ENCODE results near the gene SPINK8. TPM values are rescaled to one million over a fixed set of nuclear protein-coding genes. Genes with fewer than 3 reads are reported as not detected.

Gene SPINK8
- total RNA-seq, 1 experiment from 2014 or later = not detected

GRCh38 chr3:48258530-48258929 lies 74.9 kb downstream of the SPINK8 start:
- H3K9me3 ChIP-seq (ENCODE audit: control insufficient read depth in 1 of 2, insufficient read depth in 1 of 2, low read depth in 1 of 2, low read length in 2 of 2) = no peaks in the 10 kb centered on the region
- no peaks in the 10 kb centered on the region for H3K27me3 ChIP-seq (ENCODE audit: insufficient read depth, low read length)
- TF ChIP-seq ZBTB33 (IDR thresholded peaks at IDR 0.05; ENCODE audit: extremely low read depth, insufficient replicate concordance, low read length) (no peak), EZH2phosphoT487 (IDR thresholded peaks at IDR 0.05; ENCODE audit: borderline replicate concordance) (no peak)
- ChIA-PET CTCF (no interaction called here), RAD21 (ENCODE audit: low non-redundant PET in 1 of 2, low total read pairs in 2 of 2, uncharacterized antibody in 2 of 2, unreplicated experiment in 2 of 2) (no interaction called here), POLR2A (no interaction called here)
- no peaks in the 10 kb centered on the region; the same call in 1 of the 2 replicates for H4K20me1 ChIP-seq (ENCODE audit: insufficient read depth)
- H3K9me2 ChIP-seq (ENCODE audit: insufficient read depth) = no peaks in the 10 kb centered on the region
- H3K4me3 ChIP-seq (replicated peaks in 1 of 2; ENCODE audit: low read depth in 1 of 2, low read length in 2 of 2) = no peak overlapping the region
- no peaks in the 10 kb centered on the region for H3K4me1 ChIP-seq (ENCODE audit: control insufficient read depth in 1 of 2, insufficient read depth in 2 of 2, low read length in 2 of 2)
- DNase-seq (ENCODE audit: low read depth, low spot score) = no peak
- H3K9ac ChIP-seq (ENCODE audit: low read length) = no peak overlapping the region
- H2AFZ ChIP-seq (ENCODE audit: low read depth, low read length, poor library complexity, severe bottlenecking) = no peak overlapping the region
- peaks cover 40% of the 10 kb centered on the region for H3K79me2 ChIP-seq (ENCODE audit: insufficient read depth, low read length)
- H3K4me2 ChIP-seq (ENCODE audit: low read length) = no peak overlapping the region
- ATAC-seq = no peak
- H3K36me3 ChIP-seq (ENCODE audit: control insufficient read depth in 1 of 2, insufficient read depth in 2 of 2, low read length in 2 of 2) = peaks cover 8 to 13% of the 10 kb centered on the region in 2 experiments
- intact Hi-C loops (cut with micrococcal nuclease) = no loop called here
- no peak overlapping the region for H3K27ac ChIP-seq (ENCODE audit: low read depth, low read length)
- BruUV-seq (replicated peaks) = no TSS peak

MicroRNAs encoded within 50 kb of the gene (microRNA counts, 767-probe panel; counts per million panel counts)
- microRNA hsa-miR-2115-5p = not detected

Small RNA genes within 50 kb of the gene (microRNA-seq; reads per million reads assigned to microRNA genes)
- 1.2 reads per million for gene MIR2115 (ENCODE audit: borderline number of aligned reads)

Other genes with a start within 250 kb of the SPINK8 start
- 19.6 TPM for gene CDC25A, start 145.2 kb downstream of the SPINK8 start, total RNA-seq (2021; ENCODE audit: unreplicated experiment)
- not detected for gene CAMP, start 110.2 kb downstream of the SPINK8 start, total RNA-seq (2021; ENCODE audit: unreplicated experiment)
- 15.7 TPM for gene ZNF589, start 92.6 kb downstream of the SPINK8 start, total RNA-seq (2021; ENCODE audit: unreplicated experiment)
- 21.2 TPM for gene NME6, start 32.3 kb downstream of the SPINK8 start, total RNA-seq (2021; ENCODE audit: unreplicated experiment)
- gene FBXW12, start 38.6 kb upstream of the SPINK8 start, total RNA-seq (2021; ENCODE audit: unreplicated experiment) = not detected
- gene PLXNB1, start 96.4 kb upstream of the SPINK8 start, total RNA-seq (2021; ENCODE audit: unreplicated experiment) = 35.6 TPM
- gene CCDC51, start 106.5 kb upstream of the SPINK8 start, total RNA-seq (2021; ENCODE audit: unreplicated experiment) = 29.3 TPM
- 334 TPM for gene TMA7, start 106.6 kb upstream of the SPINK8 start, total RNA-seq (2021; ENCODE audit: unreplicated experiment)
- 15.6 TPM for gene ATRIP, start 113.1 kb upstream of the SPINK8 start, total RNA-seq (2021; ENCODE audit: unreplicated experiment)
- 104 TPM for gene SHISA5, start 170.5 kb upstream of the SPINK8 start, total RNA-seq (2021; ENCODE audit: unreplicated experiment)
- 20.3 TPM for gene PFKFB4, start 223.1 kb upstream of the SPINK8 start, total RNA-seq (2021; ENCODE audit: unreplicated experiment)
- 1.5 TPM for gene UCN2, start 230.1 kb upstream of the SPINK8 start, total RNA-seq (2021; ENCODE audit: unreplicated experiment)